HCT116 (cell line): ENCODE data around the gene EGFL6. TPM values are rescaled to one million over a fixed set of nuclear protein-coding genes. Genes with fewer than 3 reads are reported as not detected.

Experiments used
- ATAC-seq: fragments of 200-7000 bp; cut with Tn5 transposase; 2 replicates; pipeline ENCODE4 v1.9.1; 2020; ENCODE audit warnings: mild to moderate bottlenecking, moderate library complexity
- BruUV-seq: library from RNA; stranded (reverse); fragments of 400-500 nt; replicated peaks from 2 replicates; lab custom pipeline; 2021; lab: Mats Ljungman, UMichigan
- CTCF ChIA-PET: fragments of 300-600 bp; sonication (Branson Sonifier 250); formaldehyde crosslinking; loops from one replicate; lab custom pipeline; 2021; ENCODE audit warnings: antibody characterized with exemption; lab: Charles Lee
- POLR2A ChIA-PET: fragments of 300-600, 350-600 bp; sonication (Branson Sonifier 250); formaldehyde crosslinking; loops from one replicate; lab custom pipeline; 2021; ENCODE audit warnings: antibody characterized with exemption; lab: Charles Lee
- RAD21 ChIA-PET, 2 experiments: fragments of 300-600 bp; sonication (Branson Sonifier 250); formaldehyde crosslinking; loops; one replicate each; lab custom pipeline; 2023; ENCODE audit warnings: low total read pairs in 2 of 2; ENCODE audit not compliant: uncharacterized antibody in 2 of 2, unreplicated experiment in 2 of 2, low non-redundant PET in 1 of 2; lab: Charles Lee
- DNase-seq: peaks from one replicate; pipeline ENCODE4 v3.0.0-alpha.2; 2010; ENCODE audit warnings: low read depth, low spot score
- H2AFZ ChIP-seq: fragments of 200-600 bp; shearing (Covaris generic), sonication (generic); 2 replicates; pipeline ENCODE4 v1.6.1; 2017; ENCODE audit warnings: low read depth, mixed run types, mixed read lengths, antibody characterized with exemption, low read length; ENCODE audit not compliant: poor library complexity, severe bottlenecking
- H3K27ac ChIP-seq: 2 replicates; pipeline ENCODE4 v1.5.1; 2012; ENCODE audit warnings: low read depth, low read length
- H3K27me3 ChIP-seq: fragments of 200-600 bp; sonication (generic); 2 replicates; pipeline ENCODE4 v1.6.1; 2016; ENCODE audit warnings: mixed run types, low read length, mixed read lengths; ENCODE audit not compliant: insufficient read depth
- H3K36me3 ChIP-seq, 2 experiments: fragments of 200-500 bp in 1 of 2; fragments of 200-600 bp in 1 of 2; sonication (Bioruptor generic) in 1 of 2; sonication (generic) in 1 of 2; 2 replicates each; pipeline versions ENCODE4 v1.5.1 to v1.6.1; 2014 to 2016; ENCODE audit warnings: low read length in 2 of 2, inconsistent platforms in 1 of 2, mixed read lengths in 1 of 2, mixed run types in 1 of 2; ENCODE audit not compliant: insufficient read depth in 2 of 2, control insufficient read depth in 1 of 2
- H3K4me1 ChIP-seq, 2 experiments: fragments of 200-600 bp in 1 of 2; sonication (generic) in 1 of 2; 2 replicates each; pipeline versions ENCODE4 v1.5.1 to v1.6.1; 2012 to 2017; ENCODE audit warnings: low read length in 2 of 2, inconsistent platforms in 1 of 2, mild to moderate bottlenecking in 1 of 2, mixed read lengths in 1 of 2, mixed run types in 1 of 2, moderate library complexity in 1 of 2; ENCODE audit not compliant: insufficient read depth in 2 of 2, control insufficient read depth in 1 of 2
- H3K4me2 ChIP-seq: fragments of 200-600 bp; sonication (generic); 2 replicates; pipeline ENCODE4 v1.6.1; 2017; ENCODE audit warnings: mixed run types, low read length, mixed read lengths
- H3K4me3 ChIP-seq, 2 experiments: fragments of 200-600 bp in 1 of 2; sonication (generic) in 1 of 2; replicated peaks in 1 of 2; 2 replicates each; pipeline ENCODE4 v1.5.1; 2011 to 2016; ENCODE audit warnings: low read length in 2 of 2, control low read depth in 1 of 2, low read depth in 1 of 2, mild to moderate bottlenecking in 1 of 2, mixed read lengths in 1 of 2, mixed run types in 1 of 2
- H3K79me2 ChIP-seq: fragments of 200-600 bp; sonication (generic); 2 replicates; pipeline ENCODE4 v1.6.1; 2017; ENCODE audit warnings: mild to moderate bottlenecking, mixed run types, low read length, moderate library complexity, mixed read lengths; ENCODE audit not compliant: insufficient read depth
- H3K9ac ChIP-seq: fragments of 200-600 bp; sonication (generic); 2 replicates; pipeline ENCODE4 v1.6.1; 2016; ENCODE audit warnings: low read length, mixed read lengths
- H3K9me2 ChIP-seq: fragments of 200-600 bp; sonication (generic), shearing (Covaris generic); 2 replicates; pipeline ENCODE4 v1.6.1; 2017; ENCODE audit warnings: mixed run types, mild to moderate bottlenecking, moderate library complexity; ENCODE audit not compliant: insufficient read depth
- H3K9me3 ChIP-seq, 2 experiments: fragments of 200-500 bp in 1 of 2; fragments of 200-600 bp in 1 of 2; sonication (Bioruptor generic) in 1 of 2; sonication (generic) in 1 of 2; 2 replicates each; pipeline ENCODE4 v1.6.1; 2014 to 2017; ENCODE audit warnings: low read length in 2 of 2, mixed read lengths in 2 of 2, inconsistent platforms in 1 of 2, low read depth in 1 of 2, mild to moderate bottlenecking in 1 of 2, mixed run types in 1 of 2, moderate library complexity in 1 of 2; ENCODE audit not compliant: control insufficient read depth in 1 of 2, insufficient read depth in 1 of 2
- H4K20me1 ChIP-seq: fragments of 200-600 bp; sonication (generic), shearing (Covaris generic); 2 replicates; pipeline ENCODE4 v1.6.1; 2017; ENCODE audit warnings: mixed run types, mild to moderate bottlenecking, moderate library complexity; ENCODE audit not compliant: insufficient read depth
- CBX3 ChIP-seq: IDR thresholded peaks from 2 replicates; pipeline ENCODE4 v1.6.1; 2012; ENCODE audit warnings: low read depth
- CEBPB ChIP-seq: IDR thresholded peaks from 2 replicates; pipeline ENCODE4 v1.6.1; 2012; ENCODE audit warnings: low read depth
- EGR1 ChIP-seq: IDR thresholded peaks from 2 replicates; pipeline ENCODE4 v1.6.1; 2012; ENCODE audit warnings: low read depth
- ELF1 ChIP-seq: IDR thresholded peaks from 2 replicates; pipeline ENCODE4 v1.6.1; 2012; ENCODE audit warnings: low read depth, borderline replicate concordance
- EZH2 ChIP-seq: fragments of 200-600 bp; sonication (generic); IDR thresholded peaks from 2 replicates; pipeline ENCODE4 v1.6.1; 2017; ENCODE audit warnings: antibody characterized with exemption, mixed run types
- EZH2phosphoT487 ChIP-seq: fragments of 200-600 bp; IDR thresholded peaks from 2 replicates; pipeline ENCODE4 v1.6.1; 2018; ENCODE audit warnings: antibody characterized with exemption, borderline replicate concordance
- JUND ChIP-seq: IDR thresholded peaks from 2 replicates; pipeline ENCODE4 v1.6.1; 2012
- POLR2A ChIP-seq: IDR thresholded peaks from 2 replicates; pipeline ENCODE4 v1.7.0; 2011; ENCODE audit warnings: borderline replicate concordance; ENCODE audit not compliant: insufficient read depth, insufficient read length; ENCODE audit errors: extremely low read depth
- POLR2AphosphoS5 ChIP-seq: IDR thresholded peaks from 2 replicates; pipeline ENCODE4 v1.6.1; 2011; ENCODE audit warnings: mild to moderate bottlenecking, low read depth, low read length, moderate library complexity
- RAD21 ChIP-seq: IDR thresholded peaks from 2 replicates; pipeline ENCODE4 v1.6.1; 2012; ENCODE audit warnings: low read depth, mild to moderate bottlenecking
- SIN3A ChIP-seq: IDR thresholded peaks from 2 replicates; pipeline ENCODE4 v1.6.1; 2012; ENCODE audit warnings: low read depth
- SP1 ChIP-seq: IDR thresholded peaks from 2 replicates; pipeline ENCODE4 v1.6.1; 2012; ENCODE audit warnings: low read depth
- SRF ChIP-seq: IDR thresholded peaks from 2 replicates; pipeline ENCODE4 v1.6.1; 2012; ENCODE audit warnings: low read depth
- ZFX ChIP-seq: fragments of 450-650 bp; IDR thresholded peaks from 2 replicates; pipeline ENCODE4 v1.6.1; 2017
- ZNF274 ChIP-seq: fragments of 200-500 bp; sonication (Bioruptor generic); IDR thresholded peaks from 2 replicates; pipeline ENCODE4 v1.6.1; 2014; ENCODE audit warnings: mild to moderate bottlenecking, low read depth, low read length, inconsistent platforms
- intact Hi-C: fragments of 100-400 bp; cut with micrococcal nuclease; formaldehyde crosslinking; loops from 2 replicates; pipeline ENCODE4 v1.10.0; 2022
- total RNA-seq: library from RNA; stranded (reverse); gene quantifications from one replicate; pipeline ENCODE4 v1.2.1, GENCODE V29; 2021; ENCODE audit not compliant: unreplicated experiment
- TF ChIP-seq, protein P1 (sequence below), 3 experiments: fragments of 200-600 bp in 1 of 3; sonication (generic) in 1 of 3; IDR thresholded peaks in 2 of 3; conservative IDR thresholded peaks in 1 of 3; 2 replicates each; pipeline ENCODE4 v1.5.1; 2012 to 2017; ENCODE audit warnings: low read depth in 2 of 3, low read length in 2 of 3, antibody characterized with exemption in 1 of 3, borderline replicate concordance in 1 of 3, control low read depth in 1 of 3, mild to moderate bottlenecking in 1 of 3, mixed read lengths in 1 of 3, mixed run types in 1 of 3, moderate library complexity in 1 of 3; ENCODE audit not compliant: insufficient read depth in 1 of 3
- TF ChIP-seq, protein P2 (sequence below): IDR thresholded peaks from 2 replicates; pipeline ENCODE4 v1.6.1; 2012; ENCODE audit warnings: low read depth
- TF ChIP-seq, protein P3 (sequence below): IDR thresholded peaks from 2 replicates; pipeline ENCODE4 v1.6.1; 2011; ENCODE audit warnings: mild to moderate bottlenecking, low read length, moderate library complexity; ENCODE audit not compliant: insufficient replicate concordance; ENCODE audit errors: extremely low read depth

EGFL6 gene
- total RNA-seq, 1 experiment from 2014 or later: not detected

DNA sequence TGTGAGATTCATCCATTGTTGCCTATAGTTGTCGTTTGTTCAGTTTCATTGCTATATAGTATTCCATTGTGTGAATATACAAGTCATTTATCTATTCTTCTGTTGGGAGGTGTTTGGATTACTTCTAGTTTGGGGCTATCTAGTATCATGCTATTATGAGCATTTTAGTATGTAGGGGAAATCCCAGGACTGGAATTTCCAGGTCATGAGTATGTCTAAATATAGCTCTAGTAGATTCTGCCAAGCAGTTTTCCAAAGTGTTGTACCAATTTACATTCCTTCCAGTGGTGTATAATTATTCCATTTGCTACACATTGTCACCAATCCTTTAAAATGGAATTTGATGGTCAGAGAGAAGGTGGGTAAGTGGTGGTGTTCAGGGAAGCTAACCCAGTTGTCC lies 30.1 kb downstream of the EGFL6 start:
- intact Hi-C loops: no loop called here
- Histone ChIP-seq H3K9me2 (no peaks in the 10 kb centered on the region), H4K20me1 (no peaks in the 10 kb centered on the region), H3K27me3 (no peaks in the 10 kb centered on the region), H3K9ac (no peak overlapping the region), H3K4me2 (no peak overlapping the region), H3K9me3 (no peaks in the 10 kb centered on the region), H3K4me3 (no peak overlapping the region), H3K79me2 (no peaks in the 10 kb centered on the region), H3K27ac (no peak overlapping the region), H3K4me1 (no peaks in the 10 kb centered on the region), H3K36me3 (no peaks in the 10 kb centered on the region), H2AFZ (no peak overlapping the region)
- RAD21 ChIA-PET: no interaction called here
- CTCF ChIA-PET: interaction anchor here (1.0 to 1.1 kb wide), 3 partner anchors 31 to 47 kb away, joined by 3 to 4 read pairs (median 3); no protein-coding TSS in a partner anchor
- TF ChIP-seq CEBPB: no peak
- no peak for TF ChIP-seq RAD21
- no peak for TF ChIP-seq EZH2phosphoT487
- TF ChIP-seq JUND: no peak
- TF ChIP-seq ZNF274: no peak
- TF ChIP-seq SIN3A: no peak
- TF ChIP-seq, protein P1, sequence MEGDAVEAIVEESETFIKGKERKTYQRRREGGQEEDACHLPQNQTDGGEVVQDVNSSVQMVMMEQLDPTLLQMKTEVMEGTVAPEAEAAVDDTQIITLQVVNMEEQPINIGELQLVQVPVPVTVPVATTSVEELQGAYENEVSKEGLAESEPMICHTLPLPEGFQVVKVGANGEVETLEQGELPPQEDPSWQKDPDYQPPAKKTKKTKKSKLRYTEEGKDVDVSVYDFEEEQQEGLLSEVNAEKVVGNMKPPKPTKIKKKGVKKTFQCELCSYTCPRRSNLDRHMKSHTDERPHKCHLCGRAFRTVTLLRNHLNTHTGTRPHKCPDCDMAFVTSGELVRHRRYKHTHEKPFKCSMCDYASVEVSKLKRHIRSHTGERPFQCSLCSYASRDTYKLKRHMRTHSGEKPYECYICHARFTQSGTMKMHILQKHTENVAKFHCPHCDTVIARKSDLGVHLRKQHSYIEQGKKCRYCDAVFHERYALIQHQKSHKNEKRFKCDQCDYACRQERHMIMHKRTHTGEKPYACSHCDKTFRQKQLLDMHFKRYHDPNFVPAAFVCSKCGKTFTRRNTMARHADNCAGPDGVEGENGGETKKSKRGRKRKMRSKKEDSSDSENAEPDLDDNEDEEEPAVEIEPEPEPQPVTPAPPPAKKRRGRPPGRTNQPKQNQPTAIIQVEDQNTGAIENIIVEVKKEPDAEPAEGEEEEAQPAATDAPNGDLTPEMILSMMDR (IDR thresholded peaks at IDR 0.05 in 2 of 3, conservative IDR thresholded peaks at IDR 0.05 in 1 of 3; ENCODE audit: borderline replicate concordance in 1 of 3, insufficient read depth in 1 of 3, low read depth in 2 of 3, low read length in 2 of 3): no peak
- no peak for TF ChIP-seq POLR2AphosphoS5
- TF ChIP-seq, protein P2, sequence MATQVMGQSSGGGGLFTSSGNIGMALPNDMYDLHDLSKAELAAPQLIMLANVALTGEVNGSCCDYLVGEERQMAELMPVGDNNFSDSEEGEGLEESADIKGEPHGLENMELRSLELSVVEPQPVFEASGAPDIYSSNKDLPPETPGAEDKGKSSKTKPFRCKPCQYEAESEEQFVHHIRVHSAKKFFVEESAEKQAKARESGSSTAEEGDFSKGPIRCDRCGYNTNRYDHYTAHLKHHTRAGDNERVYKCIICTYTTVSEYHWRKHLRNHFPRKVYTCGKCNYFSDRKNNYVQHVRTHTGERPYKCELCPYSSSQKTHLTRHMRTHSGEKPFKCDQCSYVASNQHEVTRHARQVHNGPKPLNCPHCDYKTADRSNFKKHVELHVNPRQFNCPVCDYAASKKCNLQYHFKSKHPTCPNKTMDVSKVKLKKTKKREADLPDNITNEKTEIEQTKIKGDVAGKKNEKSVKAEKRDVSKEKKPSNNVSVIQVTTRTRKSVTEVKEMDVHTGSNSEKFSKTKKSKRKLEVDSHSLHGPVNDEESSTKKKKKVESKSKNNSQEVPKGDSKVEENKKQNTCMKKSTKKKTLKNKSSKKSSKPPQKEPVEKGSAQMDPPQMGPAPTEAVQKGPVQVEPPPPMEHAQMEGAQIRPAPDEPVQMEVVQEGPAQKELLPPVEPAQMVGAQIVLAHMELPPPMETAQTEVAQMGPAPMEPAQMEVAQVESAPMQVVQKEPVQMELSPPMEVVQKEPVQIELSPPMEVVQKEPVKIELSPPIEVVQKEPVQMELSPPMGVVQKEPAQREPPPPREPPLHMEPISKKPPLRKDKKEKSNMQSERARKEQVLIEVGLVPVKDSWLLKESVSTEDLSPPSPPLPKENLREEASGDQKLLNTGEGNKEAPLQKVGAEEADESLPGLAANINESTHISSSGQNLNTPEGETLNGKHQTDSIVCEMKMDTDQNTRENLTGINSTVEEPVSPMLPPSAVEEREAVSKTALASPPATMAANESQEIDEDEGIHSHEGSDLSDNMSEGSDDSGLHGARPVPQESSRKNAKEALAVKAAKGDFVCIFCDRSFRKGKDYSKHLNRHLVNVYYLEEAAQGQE: no peak
- TF ChIP-seq SRF: no peak
- no peak for TF ChIP-seq CBX3
- TF ChIP-seq SP1: no peak
- TF ChIP-seq, protein P3, sequence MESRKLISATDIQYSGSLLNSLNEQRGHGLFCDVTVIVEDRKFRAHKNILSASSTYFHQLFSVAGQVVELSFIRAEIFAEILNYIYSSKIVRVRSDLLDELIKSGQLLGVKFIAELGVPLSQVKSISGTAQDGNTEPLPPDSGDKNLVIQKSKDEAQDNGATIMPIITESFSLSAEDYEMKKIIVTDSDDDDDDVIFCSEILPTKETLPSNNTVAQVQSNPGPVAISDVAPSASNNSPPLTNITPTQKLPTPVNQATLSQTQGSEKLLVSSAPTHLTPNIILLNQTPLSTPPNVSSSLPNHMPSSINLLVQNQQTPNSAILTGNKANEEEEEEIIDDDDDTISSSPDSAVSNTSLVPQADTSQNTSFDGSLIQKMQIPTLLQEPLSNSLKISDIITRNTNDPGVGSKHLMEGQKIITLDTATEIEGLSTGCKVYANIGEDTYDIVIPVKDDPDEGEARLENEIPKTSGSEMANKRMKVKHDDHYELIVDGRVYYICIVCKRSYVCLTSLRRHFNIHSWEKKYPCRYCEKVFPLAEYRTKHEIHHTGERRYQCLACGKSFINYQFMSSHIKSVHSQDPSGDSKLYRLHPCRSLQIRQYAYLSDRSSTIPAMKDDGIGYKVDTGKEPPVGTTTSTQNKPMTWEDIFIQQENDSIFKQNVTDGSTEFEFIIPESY: no peak
- TF ChIP-seq EZH2: no peak
- TF ChIP-seq POLR2A: no peak
- TF ChIP-seq EGR1: no peak
- no peak for TF ChIP-seq ELF1
- TF ChIP-seq ZFX: no peak
- ATAC-seq: no peak
- POLR2A ChIA-PET: no interaction called here
- no peak for DNase-seq
- no TSS peak for BruUV-seq
